Activated naive CD4-positive, alpha-beta T cell treated with anti-CD3 and anti-CD28 coated beads for 36 hours (primary cell): ENCODE results near the gene SGTB. TPM values are rescaled to one million over a fixed set of nuclear protein-coding genes. Genes with fewer than 3 reads are reported as not detected.

Experiments
- CTCF ChIA-PET: fragments of 350-600 bp; sonication (Branson Sonifier 250); formaldehyde crosslinking; loops from one replicate; lab custom pipeline; 2021; ENCODE audit warnings: antibody characterized with exemption; lab: Charles Lee
- DNase-seq: peaks from one replicate; pipeline ENCODE4 v3.0.0-alpha.2; 2020
- H3K27ac Mint-ChIP-seq: one replicate; pipeline ENCODE4 v1.8.0; 2021; ENCODE audit warnings: mild to moderate bottlenecking, mixed read lengths
- H3K27me3 Mint-ChIP-seq: one replicate; pipeline ENCODE4 v1.8.0; 2021; ENCODE audit warnings: low read depth, mixed read lengths
- H3K36me3 Mint-ChIP-seq: one replicate; pipeline ENCODE4 v1.8.0; 2021; ENCODE audit warnings: low read depth, mixed read lengths
- H3K4me1 Mint-ChIP-seq: one replicate; pipeline ENCODE4 v1.8.0; 2021; ENCODE audit warnings: low read depth, mixed read lengths
- H3K4me3 Mint-ChIP-seq: one replicate; pipeline ENCODE4 v1.8.0; 2021; ENCODE audit warnings: mild to moderate bottlenecking, moderate library complexity, mixed read lengths
- H3K9me3 Mint-ChIP-seq: one replicate; pipeline ENCODE4 v1.8.0; 2021; ENCODE audit warnings: mixed read lengths
- intact Hi-C: fragments of 100-400 bp; cut with micrococcal nuclease; formaldehyde crosslinking; loops from one replicate; pipeline ENCODE4 v1.15.1; 2023
- total RNA-seq, 2 experiments: library from RNA; stranded (reverse); gene quantifications; one replicate each; pipeline ENCODE4 v1.2.3, GENCODE V29; 2021

SGTB gene, protein sequence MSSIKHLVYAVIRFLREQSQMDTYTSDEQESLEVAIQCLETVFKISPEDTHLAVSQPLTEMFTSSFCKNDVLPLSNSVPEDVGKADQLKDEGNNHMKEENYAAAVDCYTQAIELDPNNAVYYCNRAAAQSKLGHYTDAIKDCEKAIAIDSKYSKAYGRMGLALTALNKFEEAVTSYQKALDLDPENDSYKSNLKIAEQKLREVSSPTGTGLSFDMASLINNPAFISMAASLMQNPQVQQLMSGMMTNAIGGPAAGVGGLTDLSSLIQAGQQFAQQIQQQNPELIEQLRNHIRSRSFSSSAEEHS
- total RNA-seq = 10 to 100 TPM; 16.1 to 17.3 TPM

DNA sequence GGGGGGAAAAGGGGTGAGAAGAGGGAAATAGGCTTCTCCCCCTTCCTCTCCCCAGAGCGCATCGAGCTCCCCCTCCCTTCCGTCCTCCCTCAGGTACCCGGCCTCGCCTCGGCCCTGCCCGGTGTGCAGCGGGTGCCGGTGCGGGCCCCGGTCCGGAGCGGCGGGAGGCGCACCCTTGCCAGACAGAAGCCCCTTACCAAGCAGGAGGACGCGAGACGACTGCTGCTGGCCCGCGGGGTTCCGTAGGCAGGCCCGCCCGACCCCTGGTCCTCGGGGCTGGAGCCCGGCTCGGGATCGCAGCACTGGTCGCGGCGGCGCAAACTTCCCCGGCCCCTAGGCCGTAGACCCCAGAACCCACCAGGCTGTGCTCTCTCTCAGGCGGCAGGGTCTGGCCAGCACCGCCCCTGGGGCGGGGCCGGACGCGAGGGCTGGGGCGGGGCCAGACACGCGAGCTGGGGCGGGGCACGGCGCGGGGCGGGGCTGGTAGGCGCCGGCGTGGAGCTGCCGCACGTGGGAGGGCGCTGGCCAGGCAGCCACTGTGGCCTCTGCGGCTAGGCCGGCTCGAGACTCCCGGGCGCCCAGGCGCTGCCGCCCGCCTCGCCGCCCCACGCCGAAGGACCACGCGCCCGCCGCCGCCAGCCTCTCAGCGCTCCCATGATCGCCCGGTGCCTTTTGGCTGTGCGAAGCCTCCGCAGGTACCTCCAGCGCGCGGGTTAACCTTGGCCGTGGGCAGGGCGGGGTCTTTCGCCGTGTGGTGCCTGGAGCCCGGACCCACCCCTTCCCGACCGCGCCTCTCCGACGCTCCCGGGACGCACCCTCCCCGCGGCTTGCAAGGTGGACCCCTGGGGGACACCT is at the start of gene SGTB, which contains the start of gene NLN:
SGTB (minus strand) TSS at position 390 of the 855 bp plus-strand sequence. CDS start 1,302 bp downstream, outside the sequence.
NLN (plus strand) TSS at position 486 of the 855 bp plus-strand sequence; CDS start at position 655, 169 bp downstream.
- intact Hi-C loops = loop anchor here (1.0 to 10.0 kb wide), 10 partner anchors 20 to 1103 kb away; partner anchors contain the start of genes CENPK, CWC27, PPWD1 and SREK1

DNA sequence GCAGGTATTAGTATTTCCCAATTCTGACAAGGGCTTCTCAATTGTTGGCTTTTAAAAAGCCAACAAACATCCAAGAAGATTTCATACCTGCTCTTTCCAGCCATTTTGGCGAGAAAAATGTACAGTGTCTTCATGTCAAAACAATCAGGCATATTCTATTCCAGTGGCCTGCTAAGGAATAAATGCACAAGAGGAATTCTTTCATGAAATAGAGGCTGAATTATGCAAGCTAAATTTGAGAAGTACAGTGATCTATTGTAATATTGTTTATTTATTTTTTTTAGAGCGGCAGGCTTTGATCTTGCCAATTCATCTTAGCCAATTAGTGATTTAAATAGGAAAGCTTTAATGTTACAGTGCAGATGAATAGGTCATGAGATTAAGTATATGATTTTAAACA is 49.4 kb upstream of the SGTB start:
- H3K27ac Mint-ChIP-seq = no peak overlapping the region
- intact Hi-C loops = no loop called here
- peaks cover 12% of the 10 kb centered on the region for H3K36me3 Mint-ChIP-seq
- peaks cover 14% of the 10 kb centered on the region for H3K4me1 Mint-ChIP-seq
- no peak for DNase-seq
- peaks cover 6% of the 10 kb centered on the region for H3K9me3 Mint-ChIP-seq
- H3K4me3 Mint-ChIP-seq = no peak overlapping the region
- no peaks in the 10 kb centered on the region for H3K27me3 Mint-ChIP-seq
- CTCF ChIA-PET = no interaction called here

More for the DNA sequence above, at the start of gene SGTB, which contains the start of gene NLN:
- peak; percentile 80 for DNase-seq
- H3K27me3 Mint-ChIP-seq = no peaks in the 10 kb centered on the region
- CTCF ChIA-PET = interaction anchor here (1.0 to 2.0 kb wide), 3 partner anchors 15 to 222 kb away, joined by 3 to 5 read pairs (median 3); no protein-coding TSS in a partner anchor
- no peaks in the 10 kb centered on the region for H3K9me3 Mint-ChIP-seq
- H3K36me3 Mint-ChIP-seq = peaks cover 8% of the 10 kb centered on the region
- H3K4me1 Mint-ChIP-seq = peaks cover 13% of the 10 kb centered on the region
- peak within 1 kb of the TSS; percentile 88 for H3K4me3 Mint-ChIP-seq
- H3K27ac Mint-ChIP-seq = peak within 1 kb of the TSS; percentile 94

GRCh38 chr5:65769539-65769938 is 47.6 kb upstream of the SGTB start:
- intact Hi-C loops = no loop called here
- Mint-ChIP-seq H3K36me3 (peaks cover 17% of the 10 kb centered on the region), H3K27ac (no peak overlapping the region), H3K9me3 (peaks cover 9% of the 10 kb centered on the region), H3K4me1 (peaks cover 13% of the 10 kb centered on the region), H3K4me3 (no peak overlapping the region), H3K27me3 (no peaks in the 10 kb centered on the region)
- CTCF ChIA-PET = no interaction called here
- no peak for DNase-seq

- Mint-ChIP-seq H3K27me3 (no peaks in the 10 kb centered on the region), H3K4me3 (no peak overlapping the region), H3K27ac (no peak overlapping the region), H3K9me3 (peaks cover 9% of the 10 kb centered on the region), H3K36me3 (peaks cover 17% of the 10 kb centered on the region), H3K4me1 (peaks cover 7% of the 10 kb centered on the region)
- intact Hi-C loops = no loop called here
- CTCF ChIA-PET = no interaction called here
- no peak for DNase-seq
Observed at GRCh38 chr5:65768723-65769346, 46.9 kb upstream of the SGTB start.

- Mint-ChIP-seq H3K27ac (no peak overlapping the region), H3K36me3 (peaks cover 23% of the 10 kb centered on the region), H3K9me3 (peaks cover 9% of the 10 kb centered on the region), H3K4me3 (no peak overlapping the region), H3K27me3 (no peaks in the 10 kb centered on the region), H3K4me1 (peaks cover 7% of the 10 kb centered on the region)
- DNase-seq = no peak
- CTCF ChIA-PET = no interaction called here
- intact Hi-C loops = no loop called here
Observed at GRCh38 chr5:65767565-65767964, 45.7 kb upstream of the SGTB start.

GRCh38 chr5:65766781-65767180 is 44.9 kb upstream of the SGTB start:
- Mint-ChIP-seq H3K4me1 (peaks cover 7% of the 10 kb centered on the region), H3K27ac (no peak overlapping the region), H3K27me3 (no peaks in the 10 kb centered on the region), H3K4me3 (no peak overlapping the region), H3K9me3 (peaks cover 9% of the 10 kb centered on the region), H3K36me3 (peaks cover 23% of the 10 kb centered on the region)
- DNase-seq = no peak
- intact Hi-C loops = no loop called here
- CTCF ChIA-PET = no interaction called here

- no peak for DNase-seq
- Mint-ChIP-seq H3K27me3 (no peaks in the 10 kb centered on the region), H3K4me1 (peaks cover 7% of the 10 kb centered on the region), H3K4me3 (no peak overlapping the region), H3K36me3 (peaks cover 23% of the 10 kb centered on the region), H3K27ac (no peak overlapping the region), H3K9me3 (peaks cover 9% of the 10 kb centered on the region)
- CTCF ChIA-PET = no interaction called here
- intact Hi-C loops = no loop called here
Observed at GRCh38 chr5:65766175-65766574, 44.3 kb upstream of the SGTB start.

DNA sequence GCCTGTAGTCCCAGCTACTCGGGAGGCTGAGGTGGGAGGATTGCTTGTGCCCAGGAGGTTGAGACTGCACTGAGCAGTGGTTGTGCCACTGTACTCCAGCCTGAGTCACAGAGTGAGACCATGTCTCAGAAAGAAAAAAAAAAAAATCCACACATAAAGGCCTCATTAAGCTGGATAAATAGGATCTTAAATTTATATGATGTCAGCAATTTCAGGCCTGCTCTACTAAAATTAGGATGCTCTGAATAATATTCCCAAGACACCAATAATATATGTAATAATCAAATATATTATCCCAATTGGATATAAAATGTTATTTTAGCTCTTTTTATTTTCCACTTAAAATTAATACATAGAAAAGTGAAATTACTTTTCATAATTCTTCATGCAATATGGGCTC is 43.7 kb upstream of the SGTB start:
- Mint-ChIP-seq H3K36me3 (peaks cover 23% of the 10 kb centered on the region), H3K27ac (no peak overlapping the region), H3K4me3 (no peak overlapping the region), H3K9me3 (peaks cover 9% of the 10 kb centered on the region), H3K4me1 (peaks cover 11% of the 10 kb centered on the region), H3K27me3 (no peaks in the 10 kb centered on the region)
- CTCF ChIA-PET = interaction anchor here (0.8 kb wide), 1 partner anchor 238 kb away, joined by 5 read pairs; no protein-coding TSS in a partner anchor
- intact Hi-C loops = no loop called here
- no peak for DNase-seq

GRCh38 chr5:65762234-65762633 is 40.3 kb upstream of the SGTB start:
- Mint-ChIP-seq H3K4me3 (no peak overlapping the region), H3K4me1 (peaks cover 11% of the 10 kb centered on the region), H3K36me3 (peaks cover 20% of the 10 kb centered on the region), H3K27me3 (no peaks in the 10 kb centered on the region), H3K27ac (no peak overlapping the region), H3K9me3 (peaks cover 6% of the 10 kb centered on the region)
- DNase-seq = no peak
- CTCF ChIA-PET = no interaction called here
- intact Hi-C loops = loop anchor here (5.0 kb wide), 1 partner anchor 450 kb away; no protein-coding TSS in a partner anchor

DNA sequence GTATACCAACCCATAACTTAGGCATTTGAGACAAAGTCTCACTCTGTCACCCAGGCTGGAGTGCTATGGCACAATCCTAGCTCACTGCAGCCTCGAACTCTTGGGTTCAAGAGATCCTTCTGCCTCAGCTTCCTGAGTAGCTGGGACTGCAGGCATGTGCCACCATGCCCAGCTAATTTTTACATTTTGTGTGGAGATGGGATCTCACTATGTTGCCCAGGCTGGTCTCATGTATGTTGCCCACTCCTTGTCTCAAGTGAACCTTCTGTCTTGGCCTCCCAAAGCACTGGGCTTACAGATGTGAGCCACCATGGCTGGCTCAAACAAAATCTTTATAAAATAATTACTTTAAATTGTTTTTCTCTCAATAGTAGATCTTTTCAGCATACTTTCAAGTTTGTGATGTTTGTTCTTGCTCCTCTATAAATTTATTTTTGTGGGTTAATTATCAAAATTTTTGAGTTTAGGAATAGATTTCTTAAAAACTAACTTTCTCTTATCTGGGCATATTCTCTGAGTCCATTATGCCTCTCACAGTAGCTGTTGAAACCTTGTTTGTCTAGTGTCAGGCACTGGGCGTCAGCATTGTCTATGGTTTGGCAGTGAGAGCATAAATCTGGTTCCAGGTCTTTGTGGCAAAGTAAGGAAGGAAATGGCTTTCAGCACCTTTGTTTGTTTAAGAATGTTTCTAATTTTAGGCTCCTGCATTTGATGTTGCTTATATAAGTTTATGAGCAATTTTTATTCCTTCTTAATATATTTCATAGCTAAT is 38.8 kb upstream of the SGTB start:
- no peaks in the 10 kb centered on the region for H3K9me3 Mint-ChIP-seq
- intact Hi-C loops = loop anchor here (2.0 to 5.0 kb wide), 2 partner anchors 452 to 546 kb away; no protein-coding TSS in a partner anchor
- H3K27ac Mint-ChIP-seq = no peak overlapping the region
- H3K36me3 Mint-ChIP-seq = peaks cover 8% of the 10 kb centered on the region
- CTCF ChIA-PET = interaction anchor here (0.6 to 1.5 kb wide), 6 partner anchors 11 to 548 kb away, joined by 3 read pairs; no protein-coding TSS in a partner anchor
- DNase-seq = peak; percentile 69
- peaks cover 3% of the 10 kb centered on the region for H3K4me1 Mint-ChIP-seq
- H3K27me3 Mint-ChIP-seq = no peaks in the 10 kb centered on the region
- no peak overlapping the region for H3K4me3 Mint-ChIP-seq

GRCh38 chr5:65758546-65759144 is 36.7 kb upstream of the SGTB start:
- CTCF ChIA-PET = interaction anchor here (0.6 to 0.7 kb wide), 2 partner anchors 12 to 262 kb away, joined by 3 read pairs; no protein-coding TSS in a partner anchor
- Mint-ChIP-seq H3K4me3 (no peak overlapping the region), H3K27me3 (no peaks in the 10 kb centered on the region), H3K4me1 (peaks cover 3% of the 10 kb centered on the region), H3K9me3 (no peaks in the 10 kb centered on the region), H3K36me3 (peaks cover 8% of the 10 kb centered on the region), H3K27ac (no peak overlapping the region)
- intact Hi-C loops = no loop called here
- no peak for DNase-seq
